Measurements from ENCODE around the gene SLCO2A1. TPM values are rescaled to one million over a fixed set of nuclear protein-coding genes. Genes with fewer than 3 reads are reported as not detected.
A peak's percentile ranks its signal among the peaks of the same experiment; 100 is the strongest.

Gene SLCO2A1
- total RNA-seq, result not detected
- not detected for polyA plus RNA-seq

- H3K27ac ChIP-seq (ENCODE audit: low read depth, low read length), result no peak within 1 kb of the TSS
- H3K27me3 ChIP-seq (ENCODE audit: insufficient read depth, low read length), result peaks cover 4% of the 10 kb centered on the region
- Mint-ChIP-seq H3K9me3 (no peaks in the 10 kb centered on the region), H3K27me3 (peaks cover 37 to 39% of the 10 kb centered on the region in 2 donors), H3K4me1 (peaks cover 2 to 10% (median 4%) of the 10 kb centered on the region in 4 donors), H3K27ac (no peak within 1 kb of the TSS), H3K4me3 (peak within 1 kb of the TSS in 7 of 8 donors; percentile 45 to 85 (median 64)), H3K36me3 (no peaks in the 10 kb centered on the region)
- no peak for DNase-seq
- no peaks in the 10 kb centered on the region for H3K9me3 ChIP-seq (ENCODE audit: control insufficient read depth in 1 of 2, low read length in 2 of 2)
- no peaks in the 10 kb centered on the region for H3K36me3 ChIP-seq (ENCODE audit: insufficient read depth, low read length)
- no peaks in the 10 kb centered on the region for H3K4me1 ChIP-seq (ENCODE audit: insufficient read depth, low read length)
- intact Hi-C loops (cut with micrococcal nuclease), result no loop called here
- H3K4me3 ChIP-seq (ENCODE audit: low read length in 2 of 2), result no peak within 1 kb of the TSS
- POLR2A ChIA-PET (ENCODE audit: partially characterized antibody), result no interaction called here
- CTCF ChIA-PET (ENCODE audit: partially characterized antibody), result no interaction called here
Measured at GRCh38 chr3:134029734-134030378, at the start of gene SLCO2A1. Gene SLCO2A1 (minus strand): TSS chr3:134029925. CDS start chr3:134029802, 123 bp downstream.

- Histone ChIP-seq H3K27ac (ENCODE audit: low read depth, low read length) (no peak overlapping the region), H3K36me3 (ENCODE audit: insufficient read depth, low read length) (no peaks in the 10 kb centered on the region), H3K27me3 (ENCODE audit: insufficient read depth, low read length) (no peaks in the 10 kb centered on the region), H3K4me1 (ENCODE audit: insufficient read depth, low read length) (no peaks in the 10 kb centered on the region), H3K9me3 (ENCODE audit: control insufficient read depth in 1 of 2, low read length in 2 of 2) (no peaks in the 10 kb centered on the region), H3K4me3 (ENCODE audit: low read length in 2 of 2) (no peak overlapping the region)
- Mint-ChIP-seq H3K4me3 (no peak overlapping the region), H3K36me3 (no peaks in the 10 kb centered on the region), H3K27me3 (peaks cover 4 to 5% of the 10 kb centered on the region in 2 donors), H3K9me3 (peaks cover 0 to 2% (median 0%) of the 10 kb centered on the region in 8 donors), H3K27ac (no peak overlapping the region), H3K4me1 (no peaks in the 10 kb centered on the region)
- DNase-seq, result no peak
- CTCF ChIA-PET (ENCODE audit: partially characterized antibody), result no interaction called here
- intact Hi-C loops (cut with micrococcal nuclease), result no loop called here
- POLR2A ChIA-PET (ENCODE audit: partially characterized antibody), result no interaction called here
Measured at GRCh38 chr3:134079111-134079547, 49.4 kb upstream of the SLCO2A1 start.

GRCh38 chr3:134078169-134078831, 48.6 kb upstream of the SLCO2A1 start:
- ChIA-PET POLR2A (ENCODE audit: partially characterized antibody) (no interaction called here), CTCF (ENCODE audit: partially characterized antibody) (no interaction called here)
- Mint-ChIP-seq H3K27ac (no peak overlapping the region), H3K4me3 (no peak overlapping the region), H3K36me3 (no peaks in the 10 kb centered on the region), H3K9me3 (peaks cover 0 to 2% (median 0%) of the 10 kb centered on the region in 8 donors), H3K27me3 (peaks cover 5% of the 10 kb centered on the region in 2 donors), H3K4me1 (no peaks in the 10 kb centered on the region)
- Histone ChIP-seq H3K4me1 (ENCODE audit: insufficient read depth, low read length) (no peaks in the 10 kb centered on the region), H3K27me3 (ENCODE audit: insufficient read depth, low read length) (no peaks in the 10 kb centered on the region), H3K4me3 (ENCODE audit: low read length in 2 of 2) (no peak overlapping the region), H3K27ac (ENCODE audit: low read depth, low read length) (no peak overlapping the region), H3K36me3 (ENCODE audit: insufficient read depth, low read length) (no peaks in the 10 kb centered on the region), H3K9me3 (ENCODE audit: control insufficient read depth in 1 of 2, low read length in 2 of 2) (no peaks in the 10 kb centered on the region)
- intact Hi-C loops (cut with micrococcal nuclease), result no loop called here
- DNase-seq, result no peak

- Mint-ChIP-seq H3K27ac (no peak overlapping the region), H3K4me1 (no peaks in the 10 kb centered on the region), H3K27me3 (peaks cover 5% of the 10 kb centered on the region in 2 donors), H3K36me3 (no peaks in the 10 kb centered on the region), H3K4me3 (no peak overlapping the region), H3K9me3 (peaks cover 0 to 2% (median 0%) of the 10 kb centered on the region in 8 donors)
- Histone ChIP-seq H3K4me1 (ENCODE audit: insufficient read depth, low read length) (no peaks in the 10 kb centered on the region), H3K27me3 (ENCODE audit: insufficient read depth, low read length) (no peaks in the 10 kb centered on the region), H3K9me3 (ENCODE audit: control insufficient read depth in 1 of 2, low read length in 2 of 2) (no peaks in the 10 kb centered on the region), H3K36me3 (ENCODE audit: insufficient read depth, low read length) (no peaks in the 10 kb centered on the region), H3K27ac (ENCODE audit: low read depth, low read length) (no peak overlapping the region), H3K4me3 (ENCODE audit: low read length in 2 of 2) (no peak overlapping the region)
- DNase-seq, result no peak
- CTCF ChIA-PET (ENCODE audit: partially characterized antibody), result no interaction called here
- POLR2A ChIA-PET (ENCODE audit: partially characterized antibody), result no interaction called here
- intact Hi-C loops (cut with micrococcal nuclease), result no loop called here
Measured at GRCh38 chr3:134077649-134078161, 48.0 kb upstream of the SLCO2A1 start.

- POLR2A ChIA-PET (ENCODE audit: partially characterized antibody), result no interaction called here
- no peaks in the 10 kb centered on the region for H3K4me1 ChIP-seq (ENCODE audit: insufficient read depth, low read length)
- no peaks in the 10 kb centered on the region for H3K4me1 Mint-ChIP-seq
- no peak for DNase-seq
- H3K4me3 ChIP-seq (ENCODE audit: low read length in 2 of 2), result no peak overlapping the region
- peaks cover 5% of the 10 kb centered on the region in 2 donors for H3K27me3 Mint-ChIP-seq
- intact Hi-C loops (cut with micrococcal nuclease), result no loop called here
- peaks cover 0 to 2% (median 0%) of the 10 kb centered on the region in 8 donors for H3K9me3 Mint-ChIP-seq
- no peak overlapping the region for H3K27ac Mint-ChIP-seq
- H3K36me3 Mint-ChIP-seq, result no peaks in the 10 kb centered on the region
- no peaks in the 10 kb centered on the region for H3K9me3 ChIP-seq (ENCODE audit: control insufficient read depth in 1 of 2, low read length in 2 of 2)
- H3K27ac ChIP-seq (ENCODE audit: low read depth, low read length), result no peak overlapping the region
- H3K27me3 ChIP-seq (ENCODE audit: insufficient read depth, low read length), result no peaks in the 10 kb centered on the region
- no peak overlapping the region for H3K4me3 Mint-ChIP-seq
- H3K36me3 ChIP-seq (ENCODE audit: insufficient read depth, low read length), result no peaks in the 10 kb centered on the region
- CTCF ChIA-PET (ENCODE audit: partially characterized antibody), result no interaction called here
Measured at GRCh38 chr3:134076851-134077250, 47.1 kb upstream of the SLCO2A1 start.

GRCh38 chr3:134075846-134076245, 46.1 kb upstream of the SLCO2A1 start:
- Histone ChIP-seq H3K9me3 (ENCODE audit: control insufficient read depth in 1 of 2, low read length in 2 of 2) (no peaks in the 10 kb centered on the region), H3K4me3 (ENCODE audit: low read length in 2 of 2) (no peak overlapping the region), H3K36me3 (ENCODE audit: insufficient read depth, low read length) (no peaks in the 10 kb centered on the region), H3K4me1 (ENCODE audit: insufficient read depth, low read length) (no peaks in the 10 kb centered on the region), H3K27ac (ENCODE audit: low read depth, low read length) (no peak overlapping the region), H3K27me3 (ENCODE audit: insufficient read depth, low read length) (no peaks in the 10 kb centered on the region)
- POLR2A ChIA-PET (ENCODE audit: partially characterized antibody), result no interaction called here
- peaks cover 0 to 2% (median 0%) of the 10 kb centered on the region in 8 donors for H3K9me3 Mint-ChIP-seq
- intact Hi-C loops (cut with micrococcal nuclease), result no loop called here
- H3K4me1 Mint-ChIP-seq, result no peaks in the 10 kb centered on the region
- DNase-seq, result no peak
- CTCF ChIA-PET (ENCODE audit: partially characterized antibody), result no interaction called here
- H3K4me3 Mint-ChIP-seq, result no peak overlapping the region
- no peaks in the 10 kb centered on the region for H3K36me3 Mint-ChIP-seq
- H3K27ac Mint-ChIP-seq, result no peak overlapping the region
- H3K27me3 Mint-ChIP-seq, result peaks cover 5% of the 10 kb centered on the region in 2 donors

GRCh38 chr3:134075568-134075825, 45.8 kb upstream of the SLCO2A1 start:
- Mint-ChIP-seq H3K27me3 (peaks cover 5% of the 10 kb centered on the region in 2 donors), H3K27ac (no peak overlapping the region), H3K36me3 (no peaks in the 10 kb centered on the region), H3K9me3 (peaks cover 0 to 5% (median 0%) of the 10 kb centered on the region in 8 donors), H3K4me3 (no peak overlapping the region), H3K4me1 (no peaks in the 10 kb centered on the region)
- no peak for DNase-seq
- no peaks in the 10 kb centered on the region for H3K27me3 ChIP-seq (ENCODE audit: insufficient read depth, low read length)
- H3K27ac ChIP-seq (ENCODE audit: low read depth, low read length), result no peak overlapping the region
- POLR2A ChIA-PET (ENCODE audit: partially characterized antibody), result no interaction called here
- no peaks in the 10 kb centered on the region for H3K9me3 ChIP-seq (ENCODE audit: control insufficient read depth in 1 of 2, low read length in 2 of 2)
- H3K4me3 ChIP-seq (ENCODE audit: low read length in 2 of 2), result no peak overlapping the region
- CTCF ChIA-PET (ENCODE audit: partially characterized antibody), result no interaction called here
- no peaks in the 10 kb centered on the region for H3K4me1 ChIP-seq (ENCODE audit: insufficient read depth, low read length)
- intact Hi-C loops (cut with micrococcal nuclease), result no loop called here
- H3K36me3 ChIP-seq (ENCODE audit: insufficient read depth, low read length), result no peaks in the 10 kb centered on the region

Data from CD4-positive, alpha-beta memory T cell (primary cell).